ENCODE data around the gene AKTIP.

The AKTIP gene

DNA sequence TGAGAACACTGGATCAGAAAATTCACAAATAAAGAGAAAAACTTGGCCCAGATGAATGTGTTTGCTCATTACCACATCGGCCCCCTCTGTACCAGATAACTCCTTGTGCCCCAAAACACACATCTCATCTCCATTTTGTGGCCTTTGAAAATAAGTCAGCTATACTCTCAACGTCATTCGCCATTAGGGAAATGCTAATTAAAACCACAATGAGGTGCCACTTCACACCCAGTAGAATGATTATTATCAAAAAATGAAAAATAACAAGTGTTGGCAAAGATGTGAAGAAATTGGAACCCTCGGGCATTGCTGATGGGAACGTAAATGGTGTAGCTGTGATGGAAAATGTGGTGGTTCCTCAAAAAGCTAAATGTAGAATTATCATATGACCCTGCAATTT lies 34.6 kb upstream of the AKTIP start:
- TF ChIP-seq, protein P1, sequence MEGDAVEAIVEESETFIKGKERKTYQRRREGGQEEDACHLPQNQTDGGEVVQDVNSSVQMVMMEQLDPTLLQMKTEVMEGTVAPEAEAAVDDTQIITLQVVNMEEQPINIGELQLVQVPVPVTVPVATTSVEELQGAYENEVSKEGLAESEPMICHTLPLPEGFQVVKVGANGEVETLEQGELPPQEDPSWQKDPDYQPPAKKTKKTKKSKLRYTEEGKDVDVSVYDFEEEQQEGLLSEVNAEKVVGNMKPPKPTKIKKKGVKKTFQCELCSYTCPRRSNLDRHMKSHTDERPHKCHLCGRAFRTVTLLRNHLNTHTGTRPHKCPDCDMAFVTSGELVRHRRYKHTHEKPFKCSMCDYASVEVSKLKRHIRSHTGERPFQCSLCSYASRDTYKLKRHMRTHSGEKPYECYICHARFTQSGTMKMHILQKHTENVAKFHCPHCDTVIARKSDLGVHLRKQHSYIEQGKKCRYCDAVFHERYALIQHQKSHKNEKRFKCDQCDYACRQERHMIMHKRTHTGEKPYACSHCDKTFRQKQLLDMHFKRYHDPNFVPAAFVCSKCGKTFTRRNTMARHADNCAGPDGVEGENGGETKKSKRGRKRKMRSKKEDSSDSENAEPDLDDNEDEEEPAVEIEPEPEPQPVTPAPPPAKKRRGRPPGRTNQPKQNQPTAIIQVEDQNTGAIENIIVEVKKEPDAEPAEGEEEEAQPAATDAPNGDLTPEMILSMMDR (IDR thresholded peaks at IDR 0.05; ENCODE audit: low read depth, low read length, poor library complexity, severe bottlenecking) = no peak
- no peak for TF ChIP-seq EZH2phosphoT487 (IDR thresholded peaks at IDR 0.05; ENCODE audit: borderline replicate concordance, low read length)
- Histone ChIP-seq H3K27me3 (ENCODE audit: control insufficient read depth, low read length) (no peaks in the 10 kb centered on the region), H3K4me1 (ENCODE audit: control insufficient read depth, low read length) (no peaks in the 10 kb centered on the region), H3F3A (ENCODE audit: control insufficient read depth, insufficient read depth) (no peaks in the 10 kb centered on the region), H3K36me3 (ENCODE audit: control insufficient read depth, low read length) (no peaks in the 10 kb centered on the region), H3K9me2 (replicated peaks; ENCODE audit: control insufficient read depth, low read length) (no peaks in the 10 kb centered on the region), H3K4me2 (ENCODE audit: low read length) (no peak overlapping the region), H4K20me1 (ENCODE audit: control insufficient read depth, insufficient read depth, low read depth, low read length) (no peaks in the 10 kb centered on the region), H3K79me2 (ENCODE audit: control insufficient read depth, low read length) (no peaks in the 10 kb centered on the region), H3K27ac (ENCODE audit: low read depth, low read length) (no peak overlapping the region), H3K9me3 (ENCODE audit: control insufficient read depth, insufficient read depth, low read length) (no peaks in the 10 kb centered on the region), H3K4me3 (ENCODE audit: low read length) (no peak overlapping the region)

DNA sequence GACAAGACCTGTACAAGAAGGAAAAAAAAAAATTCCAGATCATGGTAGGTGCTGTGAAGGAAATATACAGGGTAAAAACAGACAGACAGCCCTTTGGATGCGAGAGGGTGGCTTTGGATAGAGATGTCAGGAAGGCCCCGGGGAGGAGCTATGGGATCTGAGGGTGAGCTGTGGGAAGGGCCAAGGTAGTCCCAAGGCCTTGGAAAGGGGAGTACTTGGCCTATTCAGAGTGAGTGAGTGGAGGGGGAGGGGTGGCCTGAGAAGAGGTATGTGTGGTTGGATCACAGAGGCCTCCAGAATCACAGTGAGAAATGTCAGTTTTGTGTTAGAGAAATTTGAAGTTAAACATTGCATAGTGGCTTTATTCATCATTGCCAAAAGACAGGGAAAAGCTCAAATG lies 31.2 kb upstream of the AKTIP start:
- H3K79me2 ChIP-seq (ENCODE audit: control insufficient read depth, low read length) = no peaks in the 10 kb centered on the region
- no peak overlapping the region for H3K27ac ChIP-seq (ENCODE audit: low read depth, low read length)
- no peak overlapping the region for H3K4me3 ChIP-seq (ENCODE audit: low read length)
- H3K36me3 ChIP-seq (ENCODE audit: control insufficient read depth, low read length) = no peaks in the 10 kb centered on the region
- no peaks in the 10 kb centered on the region for H3K4me1 ChIP-seq (ENCODE audit: control insufficient read depth, low read length)
- no peaks in the 10 kb centered on the region for H3F3A ChIP-seq (ENCODE audit: control insufficient read depth, insufficient read depth)
- no peaks in the 10 kb centered on the region for H3K9me2 ChIP-seq (replicated peaks; ENCODE audit: control insufficient read depth, low read length)
- H3K27me3 ChIP-seq (ENCODE audit: control insufficient read depth, low read length) = no peaks in the 10 kb centered on the region
- no peaks in the 10 kb centered on the region for H4K20me1 ChIP-seq (ENCODE audit: control insufficient read depth, insufficient read depth, low read depth, low read length)
- H3K9me3 ChIP-seq (ENCODE audit: control insufficient read depth, insufficient read depth, low read length) = no peaks in the 10 kb centered on the region
- no peak for TF ChIP-seq EZH2phosphoT487 (IDR thresholded peaks at IDR 0.05; ENCODE audit: borderline replicate concordance, low read length)
- TF ChIP-seq, protein P1 (IDR thresholded peaks at IDR 0.05; ENCODE audit: low read depth, low read length, poor library complexity, severe bottlenecking) = no peak
- no peak overlapping the region for H3K4me2 ChIP-seq (ENCODE audit: low read length)

DNA sequence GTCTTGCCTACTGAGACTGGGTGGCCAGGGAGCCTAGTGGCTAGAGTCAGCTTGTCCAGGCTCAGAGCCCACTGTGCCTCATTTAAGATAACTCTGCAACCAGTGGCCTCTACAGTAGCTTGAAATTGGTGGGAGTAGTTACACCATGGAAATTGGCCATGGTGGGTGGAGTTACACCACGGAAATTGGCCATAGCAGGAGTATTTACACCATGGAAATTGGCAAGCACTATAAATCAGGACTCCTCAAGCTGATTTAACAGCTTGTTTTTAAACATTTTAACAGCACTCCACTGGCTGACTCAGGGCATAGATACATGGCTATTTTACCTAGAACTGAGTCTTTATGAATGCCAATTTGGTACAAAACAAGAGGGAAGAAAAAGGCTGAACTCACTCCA lies 27.7 kb upstream of the AKTIP start:
- Histone ChIP-seq H3K4me3 (ENCODE audit: low read length) (no peak overlapping the region), H3K9me2 (replicated peaks; ENCODE audit: control insufficient read depth, low read length) (no peaks in the 10 kb centered on the region), H3F3A (ENCODE audit: control insufficient read depth, insufficient read depth) (no peaks in the 10 kb centered on the region), H3K79me2 (ENCODE audit: control insufficient read depth, low read length) (no peaks in the 10 kb centered on the region), H3K9me3 (ENCODE audit: control insufficient read depth, insufficient read depth, low read length) (no peaks in the 10 kb centered on the region), H3K4me1 (ENCODE audit: control insufficient read depth, low read length) (no peaks in the 10 kb centered on the region), H4K20me1 (ENCODE audit: control insufficient read depth, insufficient read depth, low read depth, low read length) (no peaks in the 10 kb centered on the region), H3K4me2 (ENCODE audit: low read length) (no peak overlapping the region), H3K36me3 (ENCODE audit: control insufficient read depth, low read length) (no peaks in the 10 kb centered on the region), H3K27me3 (ENCODE audit: control insufficient read depth, low read length) (peaks cover 5% of the 10 kb centered on the region), H3K27ac (ENCODE audit: low read depth, low read length) (no peak overlapping the region)
- TF ChIP-seq, protein P1 (IDR thresholded peaks at IDR 0.05; ENCODE audit: low read depth, low read length, poor library complexity, severe bottlenecking) = no peak
- no peak for TF ChIP-seq EZH2phosphoT487 (IDR thresholded peaks at IDR 0.05; ENCODE audit: borderline replicate concordance, low read length)

DNA sequence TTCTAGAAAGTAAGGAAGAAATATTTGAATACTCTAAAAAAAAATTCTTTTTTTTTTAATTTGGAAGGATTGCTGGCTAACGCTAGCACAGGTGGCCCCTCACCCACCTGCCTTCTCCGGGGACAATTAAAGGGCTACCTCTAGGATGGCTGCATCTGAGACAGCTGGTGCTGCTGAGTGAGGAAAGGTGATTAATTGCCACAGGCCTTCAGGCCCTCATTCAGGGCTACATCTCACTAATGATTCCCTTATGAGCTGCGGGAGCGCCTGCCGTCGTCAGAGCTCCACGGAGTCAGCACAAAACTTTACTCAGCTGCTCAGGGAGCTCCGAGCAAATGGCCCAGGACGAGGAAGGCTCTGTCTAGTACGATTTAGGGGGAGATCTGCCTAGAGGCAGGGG lies 27.0 kb upstream of the AKTIP start:
- H3K4me3 ChIP-seq (ENCODE audit: low read length) = no peak overlapping the region
- TF ChIP-seq EZH2phosphoT487 (IDR thresholded peaks at IDR 0.05; ENCODE audit: borderline replicate concordance, low read length) = no peak
- TF ChIP-seq, protein P1 (IDR thresholded peaks at IDR 0.05; ENCODE audit: low read depth, low read length, poor library complexity, severe bottlenecking) = no peak
- H3K9me3 ChIP-seq (ENCODE audit: control insufficient read depth, insufficient read depth, low read length) = no peaks in the 10 kb centered on the region

More for the DNA sequence above, 27.0 kb upstream of the AKTIP start:
- Histone ChIP-seq H3K79me2 (ENCODE audit: control insufficient read depth, low read length) (no peaks in the 10 kb centered on the region), H3K27me3 (ENCODE audit: control insufficient read depth, low read length) (peaks cover 9% of the 10 kb centered on the region), H3F3A (ENCODE audit: control insufficient read depth, insufficient read depth) (no peaks in the 10 kb centered on the region), H3K4me1 (ENCODE audit: control insufficient read depth, low read length) (no peaks in the 10 kb centered on the region), H4K20me1 (ENCODE audit: control insufficient read depth, insufficient read depth, low read depth, low read length) (no peaks in the 10 kb centered on the region), H3K4me2 (ENCODE audit: low read length) (no peak overlapping the region), H3K9me2 (replicated peaks; ENCODE audit: control insufficient read depth, low read length) (no peaks in the 10 kb centered on the region), H3K27ac (ENCODE audit: low read depth, low read length) (no peak overlapping the region), H3K36me3 (ENCODE audit: control insufficient read depth, low read length) (no peaks in the 10 kb centered on the region)

Data from DOHH2 (cell line).